GM18526 (cell line): ENCODE results near the gene ETFA.
A peak's percentile ranks its signal among the peaks of the same experiment; 100 is the strongest.

ENCODE experiments used
- POLR2A ChIP-seq: IDR thresholded peaks from 3 replicates; pipeline ENCODE4 v1.6.1; 2011; ENCODE audit not compliant: insufficient read length; ENCODE audit errors: extremely low read depth

The ETFA gene

GRCh38 chr15:76343313-76343996 lies 32.2 kb upstream of the ETFA start:
- TF ChIP-seq POLR2A, result no peak

- TF ChIP-seq POLR2A, result no peak
These were observed 31.3 kb upstream of the ETFA start for GRCh38 chr15:76342382-76343201.

- no peak for TF ChIP-seq POLR2A
These were observed 30.8 kb upstream of the ETFA start for GRCh38 chr15:76342058-76342381.

- TF ChIP-seq POLR2A, result no peak
These were observed 30.2 kb upstream of the ETFA start for GRCh38 chr15:76341366-76342057.

GRCh38 chr15:76340803-76341365 lies 29.6 kb upstream of the ETFA start:
- no peak for TF ChIP-seq POLR2A

GRCh38 chr15:76340198-76340802 lies 29.0 kb upstream of the ETFA start:
- no peak for TF ChIP-seq POLR2A

- TF ChIP-seq POLR2A, result no peak
These were observed 28.3 kb upstream of the ETFA start for GRCh38 chr15:76339305-76340197.

- no peak for TF ChIP-seq POLR2A
These were observed 27.4 kb upstream of the ETFA start for GRCh38 chr15:76338486-76339304.

GRCh38 chr15:76337696-76338485 lies 26.6 kb upstream of the ETFA start:
- no peak for TF ChIP-seq POLR2A

GRCh38 chr15:76337059-76337695 lies 25.9 kb upstream of the ETFA start:
- no peak for TF ChIP-seq POLR2A

GRCh38 chr15:76336254-76337058 lies 25.2 kb upstream of the ETFA start, which contains the start of gene ISL2:
TSS of gene ISL2 (plus strand) at chr15:76336773. CDS start at chr15:76336884, 111 bp downstream.
- peak; percentile 71 for TF ChIP-seq POLR2A
